ENCODE data around the gene COL7A1.
"Not testable (repeated sequence)": the region's sequence is repeated elsewhere in the genome, so short reads cannot be mapped to it uniquely, and the experiment has no call there.

The COL7A1 gene

GRCh38 chr3:48535578-48535977, 59.6 kb downstream of the COL7A1 start:
- no peak for DNase-seq

DNA sequence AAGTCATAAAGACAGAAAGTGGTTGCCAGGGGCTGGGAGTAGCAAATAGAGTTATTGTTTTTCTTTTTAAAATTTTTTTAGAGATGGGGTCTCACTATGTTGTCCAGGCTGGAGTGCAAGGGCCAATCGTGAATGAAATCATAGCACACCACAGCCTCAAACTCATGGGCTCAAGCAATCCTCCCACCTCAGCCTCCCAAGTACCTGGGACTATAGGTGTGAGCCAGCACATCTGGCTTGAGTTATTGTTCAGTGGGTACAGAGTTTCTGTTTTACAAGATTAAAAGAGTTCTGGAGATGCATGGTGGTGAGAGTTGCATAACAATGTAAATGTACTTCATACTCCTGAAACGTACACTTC, 62.2 kb downstream of the COL7A1 start:
- no peak for DNase-seq

- no peak for DNase-seq
Observed at GRCh38 chr3:48532271-48532976, 62.7 kb downstream of the COL7A1 start.

DNA sequence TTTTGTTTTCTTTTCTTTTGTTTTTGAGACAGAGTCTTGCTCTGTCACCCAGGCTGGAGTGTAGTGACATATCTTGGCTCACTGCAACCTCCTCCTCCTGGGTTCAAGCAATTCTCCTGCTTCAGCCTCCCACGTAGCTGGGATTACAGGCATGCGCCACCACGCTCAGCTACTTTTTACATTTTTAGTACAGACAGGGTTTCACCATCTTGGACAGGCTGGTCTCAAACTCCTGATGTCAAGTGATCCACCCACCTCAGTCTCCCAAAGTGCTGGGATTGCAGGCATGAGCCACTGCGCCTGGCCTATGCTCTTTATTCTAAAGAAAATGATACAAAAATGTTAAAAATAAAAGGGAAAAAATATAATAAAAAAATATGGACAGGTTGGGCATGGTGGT, 64.4 kb downstream of the COL7A1 start:
- not testable (repeated sequence) for DNase-seq

GRCh38 chr3:48528754-48529153, 66.4 kb downstream of the COL7A1 start:
- DNase-seq = no peak

- no peak for DNase-seq
Observed at GRCh38 chr3:48528048-48528447, 67.1 kb downstream of the COL7A1 start.

DNA sequence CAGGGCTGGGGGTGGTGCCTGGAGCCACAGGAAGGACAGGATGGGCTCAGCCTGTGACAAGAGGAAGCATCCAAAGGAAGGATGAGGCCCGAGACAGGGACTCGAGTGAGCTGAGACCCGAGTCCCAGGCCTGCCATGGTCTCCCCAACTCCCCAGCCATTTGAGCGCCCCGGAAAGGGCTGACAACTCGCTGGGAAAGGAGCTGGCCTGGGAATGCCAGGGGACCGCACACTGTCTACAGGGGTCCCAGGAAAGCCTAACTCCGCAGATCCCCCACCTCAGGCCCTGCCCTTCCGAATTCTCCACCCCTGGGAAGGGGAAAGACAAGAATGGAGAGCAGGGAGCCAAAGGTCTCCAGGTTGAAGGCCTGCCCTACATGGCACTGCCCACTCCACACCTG, 70.2 kb downstream of the COL7A1 start:
- DNase-seq = no peak

GRCh38 chr3:48521635-48522034, 73.5 kb downstream of the COL7A1 start:
- DNase-seq = no peak

DNA sequence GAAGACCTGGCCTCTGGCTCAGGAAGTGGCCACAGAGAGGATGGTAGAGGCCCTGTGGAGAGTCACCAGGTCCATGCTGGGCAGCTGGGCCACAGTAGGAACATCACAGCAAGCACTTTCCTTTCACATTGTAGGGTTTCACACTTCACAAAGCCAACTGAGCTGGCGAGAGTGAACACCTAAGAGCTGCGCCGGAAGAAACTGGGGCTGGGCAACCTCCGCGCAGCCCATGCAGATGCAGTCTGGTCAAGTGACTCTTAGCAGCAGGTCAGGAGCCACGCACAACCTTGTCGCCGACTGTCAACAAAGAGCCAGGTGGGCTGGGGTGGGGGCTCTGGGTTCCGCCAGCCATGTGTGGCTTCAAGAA, 75.9 kb downstream of the COL7A1 start:
- DNase-seq = no peak

DNA sequence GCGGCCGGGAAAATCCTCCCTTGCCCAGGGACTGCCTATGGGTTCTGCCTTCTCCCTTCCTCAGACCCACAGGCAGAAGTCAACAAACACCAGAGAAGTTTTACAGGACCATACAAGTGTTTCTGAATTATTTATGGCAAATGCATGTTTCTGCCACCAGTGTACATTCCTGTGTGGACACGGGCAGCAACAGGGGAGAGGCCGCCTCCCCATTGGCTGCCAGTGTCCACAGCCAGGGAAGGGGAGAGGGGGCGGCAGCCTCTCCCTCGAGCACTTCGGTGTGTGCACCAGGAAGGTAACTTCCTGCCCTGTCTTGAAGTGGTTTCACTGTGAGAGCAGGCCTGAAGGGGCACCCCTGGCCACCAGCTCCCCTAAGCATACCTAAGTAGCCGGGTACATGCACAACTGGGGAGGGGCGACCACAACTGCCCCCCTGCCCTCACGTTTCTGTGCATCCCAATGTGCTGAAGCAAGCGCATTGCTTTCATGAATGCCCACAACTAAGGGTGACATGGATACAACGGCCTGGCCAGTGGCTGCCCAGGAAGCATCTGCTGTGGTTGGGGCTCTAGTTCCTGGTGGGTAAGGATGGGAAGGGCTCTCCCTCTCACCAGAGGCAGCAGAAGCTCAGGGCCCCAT, 76.4 kb downstream of the COL7A1 start:
- no peak for DNase-seq

DNA sequence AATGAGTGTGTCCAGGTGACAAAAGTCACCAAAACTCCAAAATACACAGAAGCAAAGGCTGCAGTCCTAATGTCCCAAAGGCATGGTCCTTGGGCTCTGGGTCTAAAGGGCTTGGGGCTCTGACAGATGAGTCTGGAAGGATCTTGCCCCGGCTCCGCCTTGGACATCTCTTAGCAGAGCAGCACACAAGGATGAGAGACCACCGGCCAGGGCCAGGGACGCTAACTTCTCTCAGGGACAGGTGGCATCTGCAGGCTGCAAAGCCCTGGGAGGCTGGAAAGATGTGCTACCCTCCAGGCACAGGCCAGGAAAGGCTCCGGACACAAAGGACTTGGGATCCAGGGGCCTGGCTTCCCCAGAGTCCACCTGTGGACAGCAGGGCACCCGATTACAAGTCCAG, 77.1 kb downstream of the COL7A1 start:
- no peak for DNase-seq

- no peak for DNase-seq
Observed at GRCh38 chr3:48516571-48516970, 78.6 kb downstream of the COL7A1 start.

DNA sequence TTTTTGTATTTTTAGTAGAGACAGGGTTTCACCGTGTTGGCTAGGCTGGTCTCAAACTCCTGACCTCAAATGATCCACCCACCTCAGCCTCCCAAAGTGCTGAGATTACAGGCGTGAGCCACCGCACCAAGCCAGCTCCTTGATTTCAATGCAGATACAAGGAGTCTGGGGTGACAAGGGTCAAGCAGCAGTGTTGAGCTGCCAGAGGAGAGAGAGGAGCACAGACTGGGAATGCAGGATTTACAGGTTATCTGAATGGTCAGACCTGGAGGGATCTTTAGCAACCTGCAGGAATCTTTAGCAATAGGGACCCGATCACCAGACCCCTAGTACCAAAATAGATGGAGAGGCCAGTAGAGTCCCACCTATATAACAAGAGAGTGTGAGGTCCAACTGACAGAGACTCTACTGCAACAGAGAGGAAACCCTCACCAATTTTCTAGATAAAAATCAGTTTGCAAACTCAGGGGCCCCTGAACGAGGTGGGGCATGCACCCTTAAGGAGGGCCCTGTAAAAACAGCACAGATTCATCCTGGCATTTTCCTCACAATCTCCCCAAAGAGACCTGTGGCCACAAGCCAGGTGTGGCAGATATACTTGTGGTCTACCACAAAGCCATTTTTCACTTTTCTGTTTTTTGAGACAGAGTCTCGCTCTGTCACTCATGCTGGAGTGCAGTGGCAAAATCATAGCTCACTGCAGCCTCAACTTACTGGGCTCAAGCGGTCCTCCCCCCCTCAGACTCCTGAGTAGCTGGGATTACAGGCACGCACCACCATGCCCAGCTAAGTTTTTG, 80.5 kb downstream of the COL7A1 start:
- no peak for DNase-seq
